Fibroblast of skin of scalp (primary cell): ENCODE data around the gene PSAP. TPM values are rescaled to one million over a fixed set of nuclear protein-coding genes. Genes with fewer than 3 reads are reported as not detected.
"Not testable (repeated sequence)": the region's sequence is repeated elsewhere in the genome, so short reads cannot be mapped to it uniquely, and the experiment has no call there.

ENCODE experiments used
- DNase-seq: peaks from one replicate; pipeline ENCODE4 v3.0.0-alpha.2; 2013
- polyA plus RNA-seq, 2 experiments: library from polyadenylated mRNA; unstranded; fragments of 120-200 nt; gene quantifications; one replicate each; pipeline ENCODE4 v1.2.1, GENCODE V29; 2013; ENCODE audit not compliant: insufficient read length in 2 of 2

PSAP gene
- 832 TPM for polyA plus RNA-seq (2013, experiment 1 of 2; ENCODE audit: insufficient read length)
- 833 TPM for polyA plus RNA-seq (2013, experiment 2 of 2; ENCODE audit: insufficient read length)

- DNase-seq, result peak; percentile 99
Observed at GRCh38 chr10:71850743-71851464, at the start of gene PSAP. PSAP (minus strand) TSS chr10:71851251; CDS start chr10:71851221, 30 bp downstream.

GRCh38 chr10:71900441-71901180 is 49.6 kb upstream of the PSAP start:
- no peak for DNase-seq

- no peak for DNase-seq
Observed at GRCh38 chr10:71899665-71900412, 48.8 kb upstream of the PSAP start.

- DNase-seq, result not testable (repeated sequence)
Observed at GRCh38 chr10:71898346-71898745, 47.3 kb upstream of the PSAP start.

- no peak for DNase-seq
Observed at GRCh38 chr10:71893920-71894319, 42.9 kb upstream of the PSAP start.

- no peak for DNase-seq
Observed at GRCh38 chr10:71893258-71893815, 42.3 kb upstream of the PSAP start.

- DNase-seq, result no peak
Observed at GRCh38 chr10:71891437-71891836, 40.4 kb upstream of the PSAP start.

- DNase-seq, result no peak
Observed at GRCh38 chr10:71889388-71889987, 38.4 kb upstream of the PSAP start.

GRCh38 chr10:71888623-71889387 is 37.8 kb upstream of the PSAP start:
- peak; percentile 85 for DNase-seq

- DNase-seq, result no peak
Observed at GRCh38 chr10:71888248-71888622, 37.2 kb upstream of the PSAP start.

GRCh38 chr10:71887743-71888142 is 36.7 kb upstream of the PSAP start:
- no peak for DNase-seq

- no peak for DNase-seq
Observed at GRCh38 chr10:71882813-71883659, 32.0 kb upstream of the PSAP start.

GRCh38 chr10:71881647-71882355 is 30.8 kb upstream of the PSAP start:
- DNase-seq, result no peak

- DNase-seq, result not testable (repeated sequence)
Observed at GRCh38 chr10:71881307-71881624, 30.2 kb upstream of the PSAP start.

GRCh38 chr10:71880425-71881306 is 29.6 kb upstream of the PSAP start:
- no peak for DNase-seq

- no peak for DNase-seq
Observed at GRCh38 chr10:71878327-71879034, 27.4 kb upstream of the PSAP start.

- DNase-seq, result no peak
Observed at GRCh38 chr10:71877821-71878220, 26.8 kb upstream of the PSAP start.

GRCh38 chr10:71874680-71875354 is 23.8 kb upstream of the PSAP start:
- DNase-seq, result not testable (repeated sequence)
